GM18511 (cell line): Measurements from ENCODE around the gene EAF1.
"Not testable (repeated sequence)": the region's sequence is repeated elsewhere in the genome, so short reads cannot be mapped to it uniquely, and the experiment has no call there.

ENCODE experiments used
- ATAC-seq: cut with Tn5 transposase; IDR thresholded peaks from one replicate; pipeline ENCODE4 v1.9.1; 2021; ENCODE audit warnings: mild to moderate bottlenecking, moderate library complexity; ENCODE audit not compliant: unreplicated experiment

EAF1 gene

GRCh38 chr3:15451216-15452113 lies 24.1 kb downstream of the EAF1 start:
- ATAC-seq: no peak

GRCh38 chr3:15452156-15452555 lies 24.8 kb downstream of the EAF1 start:
- no peak for ATAC-seq

- ATAC-seq: no peak
Observed at GRCh38 chr3:15452961-15453360, 25.6 kb downstream of the EAF1 start.

- no peak for ATAC-seq
Observed at GRCh38 chr3:15453501-15453900, 26.1 kb downstream of the EAF1 start.

- ATAC-seq: no peak
Observed at GRCh38 chr3:15453991-15454625, 26.7 kb downstream of the EAF1 start.

- no peak for ATAC-seq
Observed at GRCh38 chr3:15454965-15455364, 27.6 kb downstream of the EAF1 start.

GRCh38 chr3:15455756-15456155 lies 28.4 kb downstream of the EAF1 start:
- ATAC-seq: no peak

- no peak for ATAC-seq
Observed at GRCh38 chr3:15456321-15456720, 28.9 kb downstream of the EAF1 start.

- not testable (repeated sequence) for ATAC-seq
Observed at GRCh38 chr3:15456915-15457314, 29.5 kb downstream of the EAF1 start.

GRCh38 chr3:15458212-15458780 lies 30.9 kb downstream of the EAF1 start:
- no peak for ATAC-seq

GRCh38 chr3:15460891-15461531 lies 33.6 kb downstream of the EAF1 start:
- no peak for ATAC-seq

- ATAC-seq: no peak
Observed at GRCh38 chr3:15462451-15462850, 35.1 kb downstream of the EAF1 start.

GRCh38 chr3:15465876-15466585 lies 38.6 kb downstream of the EAF1 start:
- ATAC-seq: no peak

- ATAC-seq: peak; percentile 58
Observed at GRCh38 chr3:15467227-15468181, 40.1 kb downstream of the EAF1 start.

GRCh38 chr3:15470261-15470660 lies 42.9 kb downstream of the EAF1 start:
- no peak for ATAC-seq

- no peak for ATAC-seq
Observed at GRCh38 chr3:15470849-15471248, 43.5 kb downstream of the EAF1 start.

GRCh38 chr3:15471861-15472260 lies 44.5 kb downstream of the EAF1 start:
- no peak for ATAC-seq

GRCh38 chr3:15475161-15475560 lies 47.8 kb downstream of the EAF1 start:
- ATAC-seq: no peak

- ATAC-seq: no peak
Observed at GRCh38 chr3:15476378-15476777, 49.0 kb downstream of the EAF1 start.
